Activated B cell treated with CpG ODN at 0.5 μM for 24 hours (primary cell): ENCODE data around the gene ZNF343. TPM values are rescaled to one million over a fixed set of nuclear protein-coding genes. Genes with fewer than 3 reads are reported as not detected.

Experiments
- ATAC-seq: fragments of 200-7000 bp; cut with Tn5 transposase; one replicate; pipeline ENCODE4 v1.10.0; 2021; ENCODE audit warnings: low read depth, mild to moderate bottlenecking, moderate library complexity
- CTCF ChIA-PET: fragments of 350-600 bp; sonication (Branson Sonifier 250); formaldehyde crosslinking; loops from one replicate; lab custom pipeline; 2021; ENCODE audit warnings: antibody characterized with exemption; lab: Charles Lee
- POLR2A ChIA-PET: fragments of 350-600 bp; sonication (Branson Sonifier 250); formaldehyde crosslinking; loops from one replicate; lab custom pipeline; 2021; ENCODE audit warnings: antibody characterized with exemption; lab: Charles Lee
- DNase-seq: peaks from one replicate; pipeline ENCODE4 v3.0.0; 2022
- H3K27ac Mint-ChIP-seq: one replicate; pipeline ENCODE4 v1.8.0; 2020; ENCODE audit warnings: mixed read lengths
- H3K27me3 Mint-ChIP-seq: one replicate; pipeline ENCODE4 v1.8.0; 2021; ENCODE audit warnings: mixed read lengths
- H3K36me3 Mint-ChIP-seq: one replicate; pipeline ENCODE4 v1.8.0; 2021; ENCODE audit warnings: low read depth, mixed read lengths
- H3K4me1 Mint-ChIP-seq: one replicate; pipeline ENCODE4 v1.8.0; 2021; ENCODE audit warnings: mixed read lengths
- H3K4me3 Mint-ChIP-seq: one replicate; pipeline ENCODE4 v1.8.0; 2020; ENCODE audit warnings: mild to moderate bottlenecking, mixed read lengths
- H3K9me3 Mint-ChIP-seq: one replicate; pipeline ENCODE4 v1.8.0; 2020; ENCODE audit warnings: mixed read lengths
- CTCF ChIP-seq: fragments of 200-600 bp; IDR thresholded peaks from one replicate; pipeline ENCODE4 v1.8.0; 2022; ENCODE audit warnings: antibody characterized with exemption, mild to moderate bottlenecking
- intact Hi-C: fragments of 100-400 bp; cut with micrococcal nuclease; formaldehyde crosslinking; loops from one replicate; pipeline ENCODE4 v1.15.1; 2024
- total RNA-seq: library from RNA; stranded (reverse); gene quantifications from 2 replicates; pipeline ENCODE4 v1.2.3, GENCODE V29; 2022

ZNF343 gene
- total RNA-seq, 1 donor from 2014 or later = 16.6 TPM

DNA sequence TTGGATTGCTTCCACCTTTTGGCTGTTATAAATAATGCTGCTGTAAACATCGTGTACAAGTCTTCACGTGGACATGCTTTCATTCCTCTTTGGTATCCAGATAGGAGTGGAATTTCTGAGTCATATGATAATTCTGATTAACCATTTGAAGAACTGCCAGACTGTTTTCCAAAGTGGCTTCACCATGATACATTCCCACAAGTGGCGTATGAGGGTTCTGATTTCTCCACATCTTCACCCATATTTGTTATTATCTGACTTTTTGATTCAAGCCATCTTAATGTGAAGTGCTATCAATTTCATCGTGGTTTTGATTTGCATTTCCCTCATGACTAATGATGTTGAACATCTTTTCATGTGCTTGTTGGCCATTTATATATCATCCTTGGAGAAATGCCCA, 35.2 kb downstream of the ZNF343 start:
- no peak for ATAC-seq
- no peak overlapping the region for H3K27ac Mint-ChIP-seq
- intact Hi-C loops = loop anchor here (10.0 kb wide), 2 partner anchors 371 to 1149 kb away; partner anchors contain the start of genes PCED1A, SDCBP2 and VPS16
- H3K4me3 Mint-ChIP-seq = no peak overlapping the region
- no peak for DNase-seq
- no peaks in the 10 kb centered on the region for H3K27me3 Mint-ChIP-seq
- TF ChIP-seq CTCF = no peak
- ChIA-PET CTCF (no interaction called here), POLR2A (no interaction called here)
- peaks cover 25% of the 10 kb centered on the region for H3K36me3 Mint-ChIP-seq
- H3K9me3 Mint-ChIP-seq = peaks cover 4% of the 10 kb centered on the region
- H3K4me1 Mint-ChIP-seq = peaks cover 30% of the 10 kb centered on the region

GRCh38 chr20:2470423-2471193, 38.1 kb downstream of the ZNF343 start, which contains the start of gene SNRPB:
Gene SNRPB, minus strand, starts transcription at chr20:2470789. Its CDS starts 99 bp downstream, at chr20:2470690.
- intact Hi-C loops = loop anchor here (1.0 to 10.0 kb wide), 10 partner anchors 38 to 1146 kb away; partner anchors contain the start of genes NOP56, NSFL1C, PCED1A and PTPRA
- ATAC-seq = peak; percentile 94
- Mint-ChIP-seq H3K4me3 (peak within 1 kb of the TSS; percentile 99), H3K27me3 (no peaks in the 10 kb centered on the region), H3K36me3 (peaks cover 46% of the 10 kb centered on the region), H3K9me3 (no peaks in the 10 kb centered on the region), H3K4me1 (peaks cover 50% of the 10 kb centered on the region), H3K27ac (peak within 1 kb of the TSS; percentile 97)
- DNase-seq = peak; percentile 95
- CTCF ChIA-PET = interaction anchor here (1.1 to 1.6 kb wide), 3 partner anchors 51 to 693 kb away, joined by 4 to 7 read pairs (median 4); no protein-coding TSS in a partner anchor
- POLR2A ChIA-PET = interaction anchor here (0.6 to 3.0 kb wide), 18 partner anchors 8 to 1352 kb away, joined by 3 to 32 read pairs (median 4); partner anchors contain the start of genes IDH3B, NOP56, PCED1A and VPS16
- TF ChIP-seq CTCF = no peak

GRCh38 chr20:2469991-2470422, 38.7 kb downstream of the ZNF343 start:
- H3K4me1 Mint-ChIP-seq = peaks cover 56% of the 10 kb centered on the region
- CTCF ChIA-PET = interaction anchor here (1.1 to 2.5 kb wide), 6 partner anchors 14 to 693 kb away, joined by 4 to 8 read pairs (median 7); no protein-coding TSS in a partner anchor
- no peaks in the 10 kb centered on the region for H3K27me3 Mint-ChIP-seq
- ATAC-seq = peak; percentile 46
- TF ChIP-seq CTCF = no peak
- peak overlapping the region; percentile 97 for H3K27ac Mint-ChIP-seq
- intact Hi-C loops = loop anchor here (1.0 to 10.0 kb wide), 10 partner anchors 38 to 1145 kb away; partner anchors contain the start of genes NOP56, NSFL1C, PCED1A and PTPRA
- no peak for DNase-seq
- no peaks in the 10 kb centered on the region for H3K9me3 Mint-ChIP-seq
- POLR2A ChIA-PET = interaction anchor here (0.6 to 3.0 kb wide), 13 partner anchors 7 to 693 kb away, joined by 3 to 32 read pairs (median 7); partner anchors contain the start of genes NOP56 and ZNF343
- H3K36me3 Mint-ChIP-seq = peaks cover 52% of the 10 kb centered on the region
- H3K4me3 Mint-ChIP-seq = peak overlapping the region; percentile 99

DNA sequence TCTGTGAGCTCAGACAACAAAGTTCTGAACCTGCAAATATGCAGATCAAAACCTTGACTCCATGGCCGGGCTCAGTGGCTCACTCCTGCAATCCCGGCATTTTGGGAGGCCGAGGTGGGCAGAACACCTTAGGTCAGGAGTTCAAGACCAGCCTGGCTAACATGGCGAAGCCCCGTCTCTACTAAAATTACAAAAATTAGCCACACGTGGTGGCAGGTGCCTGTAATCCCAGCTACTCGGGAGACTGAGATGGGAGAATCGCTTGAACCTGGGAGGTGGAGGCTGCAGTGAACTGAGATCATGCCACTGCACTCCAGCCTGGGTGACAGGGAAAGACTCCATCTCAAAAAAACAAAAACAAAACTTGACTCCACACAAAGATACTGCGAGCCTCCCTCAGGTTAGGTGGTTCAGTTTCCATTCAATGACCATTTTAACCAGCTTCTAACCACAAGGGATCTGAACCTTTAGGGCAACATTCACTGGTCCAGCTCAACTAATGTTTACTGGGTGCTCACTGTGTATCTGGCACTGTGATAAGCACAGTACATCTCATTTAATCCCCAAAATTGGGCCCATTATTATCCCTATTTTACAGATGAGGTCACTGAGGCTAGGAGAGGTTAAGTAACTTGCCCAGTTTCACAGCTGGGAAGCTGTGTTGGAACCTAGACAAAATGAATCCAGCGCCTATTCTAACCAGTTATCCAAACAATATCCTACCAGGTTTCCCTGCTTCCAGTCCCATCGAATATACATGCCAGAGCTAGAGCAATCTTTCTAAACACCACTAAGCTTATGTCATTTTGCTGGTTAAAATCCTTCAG, 39.9 kb downstream of the ZNF343 start:
- no peak for ATAC-seq
- no peak for DNase-seq
- intact Hi-C loops = no loop called here
- no peak for TF ChIP-seq CTCF
- CTCF ChIA-PET = interaction anchor here (1.3 to 2.5 kb wide), 4 partner anchors 13 to 261 kb away, joined by 3 to 8 read pairs (median 8); no protein-coding TSS in a partner anchor
- POLR2A ChIA-PET = interaction anchor here (0.6 to 3.0 kb wide), 4 partner anchors 9 to 183 kb away, joined by 4 to 32 read pairs (median 24); partner anchors contain the start of genes NOP56 and ZNF343
- Mint-ChIP-seq H3K9me3 (no peaks in the 10 kb centered on the region), H3K36me3 (peaks cover 63% of the 10 kb centered on the region), H3K27ac (peak overlapping the region; percentile 97), H3K4me3 (peak overlapping the region; percentile 67), H3K4me1 (peaks cover 54% of the 10 kb centered on the region), H3K27me3 (no peaks in the 10 kb centered on the region)
